GM12874 (cell line): ENCODE data around the gene SPAG17.

Source experiments
- CTCF ChIP-seq: IDR thresholded peaks from 2 replicates; pipeline ENCODE4 v1.5.1; 2011; ENCODE audit warnings: low read depth, mild to moderate bottlenecking, control low read depth, low read length, moderate library complexity; ENCODE audit not compliant: insufficient read depth

SPAG17 gene

DNA sequence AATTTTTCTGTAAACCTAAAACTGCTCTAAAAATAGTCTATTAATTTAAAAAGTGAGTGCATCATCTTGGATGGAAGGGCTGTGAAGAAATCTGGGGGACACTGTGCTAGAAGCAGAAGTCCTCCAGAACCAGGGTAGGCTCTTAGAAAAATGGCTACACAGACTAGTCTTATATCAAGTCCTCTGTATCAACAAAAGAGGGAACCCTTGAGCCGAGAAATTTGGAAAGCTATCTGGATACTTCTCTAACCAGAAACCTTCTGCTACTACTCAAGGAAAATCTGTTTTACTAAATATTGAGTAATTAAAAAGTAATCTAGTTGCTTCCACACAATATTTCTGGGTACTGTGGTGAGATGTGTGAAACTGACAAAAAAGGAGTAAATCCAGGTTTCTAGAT is 163.4 kb downstream of the SPAG17 start:
- TF ChIP-seq CTCF, result no peak

GRCh38 chr1:118018060-118018459 is 167.0 kb downstream of the SPAG17 start:
- TF ChIP-seq CTCF, result no peak

DNA sequence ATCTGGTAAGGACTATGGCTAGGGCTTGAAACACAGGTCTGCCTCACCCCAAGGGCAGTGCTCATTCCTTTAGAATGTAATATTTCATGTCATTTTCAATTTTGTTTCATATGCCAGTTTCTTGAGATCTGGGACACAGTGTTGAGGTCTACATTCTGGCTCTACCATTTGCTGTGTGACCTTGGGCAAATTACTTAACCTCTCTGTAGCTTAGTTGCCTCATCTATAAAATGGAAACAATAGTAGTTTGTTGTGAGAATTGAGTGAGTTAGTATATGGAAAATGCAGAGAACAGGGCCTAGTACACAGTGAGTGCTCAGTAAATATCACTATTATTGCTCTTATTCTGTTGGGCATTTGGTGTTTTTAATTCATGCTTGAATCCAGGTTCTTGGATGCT is 171.1 kb downstream of the SPAG17 start:
- TF ChIP-seq CTCF, result no peak

DNA sequence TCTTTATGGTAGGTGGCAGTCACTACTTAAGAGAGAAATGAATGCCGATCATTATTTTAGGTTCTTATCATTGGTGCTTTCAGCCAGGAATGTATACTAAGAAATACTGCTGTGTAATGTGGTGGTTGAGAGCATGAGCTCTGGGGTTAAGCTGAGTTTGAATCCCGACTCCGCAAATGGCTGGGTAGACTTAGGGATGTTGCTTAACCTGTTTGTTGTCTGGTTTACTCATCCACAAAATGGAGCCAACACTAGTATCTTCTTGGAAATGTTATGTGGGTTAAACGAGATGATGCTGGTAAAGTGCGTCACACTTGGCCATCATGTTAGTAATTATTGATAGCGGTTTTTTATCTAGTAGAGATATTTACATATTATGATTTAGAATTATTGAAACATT is 171.7 kb downstream of the SPAG17 start:
- no peak for TF ChIP-seq CTCF

GRCh38 chr1:118012515-118013124 is 172.4 kb downstream of the SPAG17 start:
- no peak for TF ChIP-seq CTCF

DNA sequence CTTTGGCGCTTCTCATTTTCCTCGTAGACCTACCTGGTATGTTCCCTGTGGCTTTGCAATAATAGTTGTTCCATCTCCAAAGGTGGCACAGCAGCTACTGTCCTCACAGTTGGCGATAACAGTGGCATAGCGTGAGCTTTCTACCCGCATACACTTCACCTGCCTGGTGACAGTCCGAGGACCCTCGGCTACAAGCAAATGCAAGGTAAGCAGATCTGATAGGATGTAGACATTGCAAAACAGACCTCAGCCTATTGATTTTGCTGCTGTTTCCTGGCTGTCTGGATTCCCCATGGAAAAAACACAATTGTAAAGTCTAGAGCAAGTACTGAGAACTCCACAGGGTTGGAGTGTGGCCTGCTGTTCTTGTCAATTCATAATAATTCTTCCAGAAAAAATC is 177.0 kb downstream of the SPAG17 start:
- no peak for TF ChIP-seq CTCF

DNA sequence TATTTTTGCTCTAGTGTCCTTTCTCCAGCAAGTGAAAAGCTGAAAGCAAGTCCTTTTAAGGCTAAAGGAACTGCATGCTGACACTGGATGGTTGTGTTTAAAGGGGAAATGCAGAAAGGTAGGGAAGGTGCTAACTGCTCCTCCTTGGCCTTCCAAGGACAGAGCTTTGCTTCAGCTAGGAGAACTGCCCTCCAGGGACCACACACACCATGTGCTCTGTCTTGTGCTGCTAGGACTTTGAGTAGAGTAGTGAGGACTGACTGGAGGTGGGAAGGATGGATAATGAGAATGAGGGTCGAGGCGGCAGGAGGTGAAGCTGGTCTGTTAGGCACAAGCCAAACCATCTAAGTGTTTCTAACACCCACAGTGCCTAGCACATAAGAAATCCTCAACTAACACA is 177.6 kb downstream of the SPAG17 start:
- no peak for TF ChIP-seq CTCF

DNA sequence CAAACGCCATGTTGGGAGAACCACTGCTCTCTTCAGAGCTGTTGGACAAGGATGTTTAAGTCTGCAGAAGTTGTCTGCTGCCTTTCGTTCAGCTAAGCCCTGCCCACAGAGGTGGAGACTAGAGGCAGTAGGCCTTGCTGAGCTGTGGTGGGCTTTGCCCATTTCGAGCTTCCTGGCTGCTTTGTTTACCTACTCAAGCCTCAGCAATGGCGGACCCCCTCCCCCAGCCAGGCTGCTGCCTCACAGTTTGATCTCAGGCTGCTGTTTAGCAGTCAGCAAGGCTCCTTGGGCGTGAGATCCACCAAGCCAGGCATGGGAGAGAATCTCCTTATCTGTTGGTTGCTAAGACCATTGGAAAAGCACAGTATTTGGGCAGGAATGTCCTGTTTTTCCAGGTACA is 180.7 kb downstream of the SPAG17 start:
- no peak for TF ChIP-seq CTCF
